ENCODE data around the gene GPR4. TPM values are rescaled to one million over a fixed set of nuclear protein-coding genes. Genes with fewer than 3 reads are reported as not detected.

Gene GPR4
- total RNA-seq, 4 donors from 2014 or later = 0.49 to 2.4 (median 1.6) TPM

GRCh38 chr19:45597425-45598111 is 4.4 kb downstream of the GPR4 start:
- Histone ChIP-seq H3K4me1 (peaks cover 45% of the 10 kb centered on the region), H3K36me3 (no peaks in the 10 kb centered on the region), H3K9me3 (no peaks in the 10 kb centered on the region), H3K27me3 (peaks cover 75% of the 10 kb centered on the region), H3K4me3 (peak overlapping the region; percentile 30), H3K27ac (no peak overlapping the region)
- no peak for DNase-seq (ENCODE audit: low spot score in 2 of 2)
- no peak for TF ChIP-seq POLR2A (IDR thresholded peaks at IDR 0.05)
- no peak for TF ChIP-seq CTCF (IDR thresholded peaks at IDR 0.05)
- TF ChIP-seq EP300 (IDR thresholded peaks at IDR 0.05) = no peak
- no peak for TF ChIP-seq POLR2AphosphoS5 (IDR thresholded peaks at IDR 0.05)
- WGBS = 21% methylated on average over 5 of the region's 5 CpGs

GRCh38 chr19:45595814-45596213 is 6.2 kb downstream of the GPR4 start:
- TF ChIP-seq CTCF (IDR thresholded peaks at IDR 0.05) (no peak), POLR2A (IDR thresholded peaks at IDR 0.05) (no peak), EP300 (IDR thresholded peaks at IDR 0.05) (no peak), POLR2AphosphoS5 (IDR thresholded peaks at IDR 0.05) (no peak)
- H3K9me3 ChIP-seq = no peaks in the 10 kb centered on the region
- no peak for DNase-seq (ENCODE audit: low spot score in 2 of 2)
- no peaks in the 10 kb centered on the region for H3K36me3 ChIP-seq
- peaks cover 73% of the 10 kb centered on the region for H3K27me3 ChIP-seq
- 53% methylated on average over 6 of the region's 6 CpGs for WGBS
- no peak overlapping the region for H3K4me3 ChIP-seq
- no peak overlapping the region for H3K27ac ChIP-seq
- H3K4me1 ChIP-seq = peaks cover 34% of the 10 kb centered on the region

- TF ChIP-seq EP300 (IDR thresholded peaks at IDR 0.05) = no peak
- TF ChIP-seq CTCF (IDR thresholded peaks at IDR 0.05) = no peak
- no peak for TF ChIP-seq POLR2AphosphoS5 (IDR thresholded peaks at IDR 0.05)
- no peak for TF ChIP-seq POLR2A (IDR thresholded peaks at IDR 0.05)
- DNase-seq (ENCODE audit: low spot score in 2 of 2) = no peak
- no peak overlapping the region for H3K4me3 ChIP-seq
- H3K27me3 ChIP-seq = peaks cover 55% of the 10 kb centered on the region
- H3K36me3 ChIP-seq = no peaks in the 10 kb centered on the region
- WGBS = 0% methylated on average over 1 of the region's 1 CpG
- no peaks in the 10 kb centered on the region for H3K9me3 ChIP-seq
- peaks cover 19% of the 10 kb centered on the region for H3K4me1 ChIP-seq
- no peak overlapping the region for H3K27ac ChIP-seq
Measured at GRCh38 chr19:45593520-45593919, 8.5 kb downstream of the GPR4 start.

GRCh38 chr19:45592366-45592765 is 9.6 kb downstream of the GPR4 start:
- no peak overlapping the region for H3K27ac ChIP-seq
- TF ChIP-seq POLR2AphosphoS5 (IDR thresholded peaks at IDR 0.05) = no peak
- 52% methylated on average over 4 of the region's 4 CpGs for WGBS

GRCh38 chr19:45591638-45592005 is 10.4 kb downstream of the GPR4 start:
- DNase-seq (ENCODE audit: low spot score in 2 of 2) = no peak
- H3K4me3 ChIP-seq = no peak overlapping the region
- no peak overlapping the region for H3K27ac ChIP-seq
- H3K36me3 ChIP-seq = no peaks in the 10 kb centered on the region
- 89% methylated on average over 21 of the region's 21 CpGs for WGBS
- TF ChIP-seq POLR2A (IDR thresholded peaks at IDR 0.05) (no peak), EP300 (IDR thresholded peaks at IDR 0.05) (no peak), POLR2AphosphoS5 (IDR thresholded peaks at IDR 0.05) (no peak), CTCF (IDR thresholded peaks at IDR 0.05) (no peak)
- peaks cover 6% of the 10 kb centered on the region for H3K4me1 ChIP-seq
- H3K9me3 ChIP-seq = no peaks in the 10 kb centered on the region
- peaks cover 36% of the 10 kb centered on the region for H3K27me3 ChIP-seq

More at GRCh38 chr19:45592366-45592765, 9.6 kb downstream of the GPR4 start:
- Histone ChIP-seq H3K4me3 (no peak overlapping the region), H3K4me1 (peaks cover 7% of the 10 kb centered on the region), H3K36me3 (no peaks in the 10 kb centered on the region), H3K27me3 (peaks cover 43% of the 10 kb centered on the region), H3K9me3 (no peaks in the 10 kb centered on the region)
- no peak for DNase-seq (ENCODE audit: low spot score in 2 of 2)
